ENCODE measurements around the gene CTNNA3.

Gene CTNNA3

DNA sequence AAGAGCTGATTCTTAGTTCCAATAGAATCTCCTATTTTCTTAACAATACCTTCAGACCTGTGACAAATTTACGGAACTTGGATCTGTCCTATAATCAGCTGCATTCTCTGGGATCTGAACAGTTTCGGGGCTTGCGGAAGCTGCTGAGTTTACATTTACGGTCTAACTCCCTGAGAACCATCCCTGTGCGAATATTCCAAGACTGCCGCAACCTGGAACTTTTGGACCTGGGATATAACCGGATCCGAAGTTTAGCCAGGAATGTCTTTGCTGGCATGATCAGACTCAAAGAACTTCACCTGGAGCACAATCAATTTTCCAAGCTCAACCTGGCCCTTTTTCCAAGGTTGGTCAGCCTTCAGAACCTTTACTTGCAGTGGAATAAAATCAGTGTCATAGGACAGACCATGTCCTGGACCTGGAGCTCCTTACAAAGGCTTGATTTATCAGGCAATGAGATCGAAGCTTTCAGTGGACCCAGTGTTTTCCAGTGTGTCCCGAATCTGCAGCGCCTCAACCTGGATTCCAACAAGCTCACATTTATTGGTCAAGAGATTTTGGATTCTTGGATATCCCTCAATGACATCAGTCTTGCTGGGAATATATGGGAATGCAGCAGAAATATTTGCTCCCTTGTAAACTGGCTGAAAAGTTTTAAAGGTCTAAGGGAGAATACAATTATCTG lies 768.6 kb downstream of the CTNNA3 start:
- DNase-seq = no peak

GRCh38 chr10:66926841-66927240 lies 769.2 kb downstream of the CTNNA3 start:
- no peak for DNase-seq

GRCh38 chr10:66925896-66926715 lies 769.9 kb downstream of the CTNNA3 start, which contains the start of gene LRRTM3:
TSS of gene LRRTM3 (plus strand) at chr10:66926036.
- DNase-seq = peak; percentile 44

GRCh38 chr10:66925373-66925772 lies 770.6 kb downstream of the CTNNA3 start:
- no peak for DNase-seq

DNA sequence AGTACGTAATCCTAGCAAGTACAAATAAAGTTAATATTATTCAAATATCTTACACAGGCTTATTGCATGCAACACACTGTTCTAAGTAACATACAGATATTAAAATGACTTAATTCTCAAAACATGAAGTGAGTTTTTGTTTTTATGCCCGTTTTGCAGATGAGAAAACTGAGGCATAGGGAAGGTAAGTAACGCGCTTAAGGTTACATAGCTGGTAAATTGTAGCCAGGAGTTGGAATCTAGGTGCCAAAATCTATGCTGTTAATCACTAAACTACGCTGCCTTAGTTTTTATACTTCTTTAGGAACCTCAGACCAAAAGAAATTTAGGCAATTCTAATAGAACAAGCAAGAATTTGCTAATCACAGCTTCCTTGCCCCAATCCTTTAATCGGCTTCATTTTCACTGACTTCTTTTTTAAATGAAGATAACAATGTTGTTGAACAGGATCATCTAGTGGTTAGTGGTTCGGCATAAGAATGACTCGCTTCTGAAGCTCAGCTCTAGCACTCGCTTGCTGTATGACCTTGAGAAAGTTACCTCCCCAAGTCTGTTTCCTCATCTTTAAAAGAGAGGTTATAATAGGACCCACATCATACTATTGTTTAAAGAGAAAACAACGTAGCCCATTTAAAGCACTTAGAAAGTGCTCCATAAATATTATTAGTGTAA lies 771.2 kb downstream of the CTNNA3 start:
- DNase-seq = no peak

- DNase-seq = no peak
These were observed 776.7 kb downstream of the CTNNA3 start for GRCh38 chr10:66919248-66919647.

DNA sequence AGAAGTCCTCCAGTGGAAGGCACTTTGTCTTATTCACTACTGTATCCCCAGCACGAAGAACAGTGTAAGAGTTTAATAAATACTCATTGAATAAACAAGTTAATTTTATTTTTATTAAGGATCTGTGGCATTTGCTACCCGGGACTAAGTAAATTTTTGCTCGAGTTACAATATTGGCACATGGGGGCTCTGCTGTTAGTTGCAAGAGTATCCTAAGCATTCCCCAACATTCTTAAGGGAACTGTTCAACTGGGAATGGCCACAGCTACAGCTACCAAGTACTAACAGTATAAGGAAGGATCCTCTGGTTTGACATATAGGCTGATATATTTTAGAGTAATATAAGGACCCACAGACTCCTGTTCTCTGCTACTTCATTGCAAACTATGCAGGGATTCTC lies 778.9 kb downstream of the CTNNA3 start:
- DNase-seq = no peak

DNA sequence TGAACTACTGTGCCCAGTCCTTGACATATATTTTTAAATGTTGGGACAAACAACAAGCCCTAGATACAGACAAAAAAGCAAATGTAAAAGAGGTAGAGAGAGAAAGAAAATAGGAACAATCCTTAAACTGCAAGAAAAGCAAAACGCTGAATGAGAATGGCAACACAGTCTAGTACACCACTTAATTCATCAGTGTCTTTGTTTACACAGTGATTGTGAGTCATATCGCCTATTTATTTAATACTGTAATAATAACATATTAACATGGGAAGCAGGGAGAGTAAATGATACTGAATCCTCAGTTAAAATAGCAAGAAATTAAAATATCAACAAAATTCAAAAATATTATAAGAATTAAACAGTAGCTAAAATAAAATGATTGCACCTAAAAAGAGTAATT lies 780.0 kb downstream of the CTNNA3 start:
- DNase-seq = no peak

DNA sequence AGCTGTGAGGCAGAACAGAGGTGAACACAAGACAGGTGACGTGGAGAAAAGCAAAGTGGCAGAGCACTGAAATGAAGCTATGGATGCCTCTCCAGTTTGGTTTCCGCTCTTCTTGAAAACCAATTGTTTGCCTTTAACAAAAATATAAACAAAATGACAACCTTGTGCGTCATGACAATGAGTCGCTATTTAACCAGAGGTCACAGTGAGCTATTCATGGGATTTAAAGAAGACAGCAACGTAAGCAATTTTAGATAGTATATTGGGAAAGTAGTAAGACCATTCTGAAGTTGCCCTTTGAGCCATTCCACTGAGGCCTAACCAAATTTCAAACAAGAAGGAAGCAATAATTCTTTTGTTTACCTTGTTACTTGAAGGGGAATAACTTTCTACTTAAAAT lies 785.3 kb downstream of the CTNNA3 start:
- no peak for DNase-seq

- DNase-seq = no peak
These were observed 803.1 kb downstream of the CTNNA3 start for GRCh38 chr10:66892871-66893270.

DNA sequence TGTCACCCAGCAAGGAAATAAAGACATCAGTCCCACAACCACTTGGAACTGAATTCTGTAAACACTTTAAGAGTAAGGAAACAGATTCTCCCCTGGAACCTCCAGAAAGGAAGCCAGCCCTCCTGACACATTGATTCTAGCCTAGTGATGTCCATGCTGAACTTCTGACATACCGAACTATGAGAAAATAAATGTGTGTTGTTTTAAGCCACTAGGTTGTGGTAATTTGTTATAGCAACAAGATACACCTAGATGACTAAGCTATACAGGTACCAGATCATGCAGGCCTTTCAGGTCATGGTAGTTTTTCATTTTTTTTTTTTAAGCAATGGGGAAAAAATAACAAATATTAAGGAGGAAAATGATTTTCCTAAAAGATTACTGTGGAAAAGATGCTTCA lies 807.8 kb downstream of the CTNNA3 start:
- no peak for DNase-seq

GRCh38 chr10:66886848-66887247 lies 809.1 kb downstream of the CTNNA3 start:
- no peak for DNase-seq

DNA sequence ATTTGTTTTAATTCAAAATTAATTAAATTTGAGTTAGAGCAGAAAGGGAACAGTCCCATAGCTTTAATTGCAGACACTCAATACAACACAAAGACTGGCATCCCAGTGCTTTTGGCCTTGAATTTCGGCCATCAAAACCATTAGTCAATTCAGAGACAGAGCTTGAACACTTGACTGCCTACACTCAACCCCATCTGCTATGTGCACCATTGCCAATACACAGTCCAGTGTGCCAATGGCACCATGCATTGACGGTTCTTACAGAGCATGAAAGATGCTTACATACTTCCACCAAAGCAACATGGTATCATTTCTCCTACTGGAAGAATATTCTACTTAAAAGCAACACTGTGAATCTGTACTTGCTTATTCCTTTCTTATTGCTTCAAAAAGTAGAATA lies 813.7 kb downstream of the CTNNA3 start:
- no peak for DNase-seq

- DNase-seq = no peak
These were observed 814.2 kb downstream of the CTNNA3 start for GRCh38 chr10:66881814-66882213.

- no peak for DNase-seq
These were observed 815.2 kb downstream of the CTNNA3 start for GRCh38 chr10:66880826-66881225.

DNA sequence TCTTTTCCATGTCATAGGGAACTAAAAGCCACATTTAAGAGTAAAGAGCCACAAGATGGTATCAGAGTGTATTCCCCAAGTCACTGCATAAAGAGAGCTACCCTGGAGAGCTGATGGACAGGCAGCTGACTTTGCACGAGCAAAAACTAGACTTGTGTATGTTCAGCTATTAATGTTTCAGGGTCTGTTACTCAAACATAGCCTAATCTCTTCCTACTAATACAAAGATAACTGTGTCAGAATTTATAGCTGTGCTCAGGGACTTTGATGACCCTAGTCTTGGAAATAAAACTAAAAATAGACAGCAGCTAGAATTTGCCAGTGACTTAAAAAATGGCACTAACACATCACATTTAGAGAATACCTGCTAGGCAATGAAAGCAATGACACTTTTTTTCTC lies 815.7 kb downstream of the CTNNA3 start:
- no peak for DNase-seq

- no peak for DNase-seq
These were observed 818.6 kb downstream of the CTNNA3 start for GRCh38 chr10:66877361-66877760.

- no peak for DNase-seq
These were observed 826.4 kb downstream of the CTNNA3 start for GRCh38 chr10:66869635-66870034.

- DNase-seq = no peak
These were observed 833.2 kb downstream of the CTNNA3 start for GRCh38 chr10:66862687-66863258.

DNA sequence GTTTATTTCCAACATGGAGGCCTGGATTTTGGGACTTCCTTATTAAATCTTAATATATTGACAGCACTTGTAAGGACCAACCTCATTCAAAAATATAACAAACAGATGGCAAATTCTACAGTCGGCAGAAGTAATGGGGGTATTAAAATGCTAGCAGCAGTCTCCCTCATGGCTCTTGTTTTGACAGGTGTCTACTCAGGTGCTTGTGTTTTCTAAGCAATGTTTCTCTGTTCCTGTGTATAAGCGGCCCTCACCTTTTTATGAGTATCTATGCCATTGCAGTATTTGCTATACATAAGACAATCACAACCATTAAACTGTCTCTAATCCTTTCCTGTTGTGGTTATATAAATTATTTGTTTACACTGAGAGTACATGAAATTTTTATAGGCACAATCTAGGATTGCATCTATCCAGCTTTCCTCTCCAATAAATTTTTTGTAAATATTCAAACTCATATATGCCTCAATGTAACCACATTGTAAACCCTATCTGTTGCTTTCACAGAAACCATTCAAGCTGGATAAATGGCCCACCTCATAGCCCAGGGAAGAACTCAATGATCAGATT lies 835.5 kb downstream of the CTNNA3 start:
- DNase-seq = no peak

DNA sequence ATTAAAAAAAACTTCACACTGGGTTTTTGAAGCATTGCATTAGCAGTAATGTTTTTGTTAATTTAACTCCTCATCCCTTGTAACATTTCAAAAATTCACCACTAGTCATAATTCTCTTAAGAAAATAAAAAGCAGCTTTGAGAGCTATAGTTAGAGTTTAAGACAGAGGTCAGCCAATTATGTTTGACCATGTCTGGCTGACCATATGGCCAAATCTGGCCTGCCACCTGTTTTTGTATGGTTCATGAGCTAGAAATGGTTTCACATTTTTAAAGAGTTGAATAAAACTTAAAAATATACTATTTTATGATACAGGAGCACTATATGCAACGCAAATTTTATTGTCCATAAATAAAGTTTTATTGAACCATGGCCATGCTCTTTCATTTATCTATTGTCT lies 843.2 kb downstream of the CTNNA3 start:
- DNase-seq = no peak

DNA sequence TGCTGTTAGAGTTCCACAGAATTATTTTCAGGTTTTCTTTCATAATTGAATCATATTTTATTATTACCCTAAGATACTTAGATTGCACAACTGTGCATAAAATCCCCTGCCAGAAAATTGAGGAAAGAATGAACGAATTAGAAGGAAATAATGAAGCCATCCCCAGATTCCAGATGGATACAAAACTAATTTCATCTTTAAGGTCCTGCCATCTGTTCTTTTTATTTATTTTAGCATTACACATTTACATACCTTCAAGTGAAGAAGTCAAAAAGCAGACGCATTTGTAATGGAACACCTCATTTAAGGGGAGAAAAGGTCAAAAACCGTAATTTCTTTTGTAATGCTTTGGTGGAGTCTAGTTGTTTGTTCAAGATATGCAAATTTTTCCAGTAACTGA lies 847.1 kb downstream of the CTNNA3 start:
- no peak for DNase-seq
